Esophagus muscularis mucosa (tissue), 4 donors: ENCODE data around the gene TCEANC2.

ENCODE experiments used
- EP300 ChIP-seq: sonication (generic); formaldehyde crosslinking; IDR thresholded peaks from one replicate; pipeline ENCODE4 v1.6.1; 2017; ENCODE audit warnings: antibody characterized with exemption
- POLR2AphosphoS5 ChIP-seq, 2 donors: sonication (generic); formaldehyde crosslinking; IDR thresholded peaks; one replicate each; pipeline ENCODE4 v1.6.1; 2017; ENCODE audit warnings: antibody characterized with exemption in 2 of 2
- TF ChIP-seq, protein P1 (sequence below), 3 experiments: fragments of 200-600 bp in 2 of 3; fragments of 450-650 bp in 1 of 3; sonication (generic) in 2 of 3; IDR thresholded peaks; one replicate each; pipeline ENCODE4 v1.5.1; 2017 to 2019; ENCODE audit warnings: antibody characterized with exemption in 3 of 3, mild to moderate bottlenecking in 2 of 3, moderate library complexity in 1 of 3

DNA sequence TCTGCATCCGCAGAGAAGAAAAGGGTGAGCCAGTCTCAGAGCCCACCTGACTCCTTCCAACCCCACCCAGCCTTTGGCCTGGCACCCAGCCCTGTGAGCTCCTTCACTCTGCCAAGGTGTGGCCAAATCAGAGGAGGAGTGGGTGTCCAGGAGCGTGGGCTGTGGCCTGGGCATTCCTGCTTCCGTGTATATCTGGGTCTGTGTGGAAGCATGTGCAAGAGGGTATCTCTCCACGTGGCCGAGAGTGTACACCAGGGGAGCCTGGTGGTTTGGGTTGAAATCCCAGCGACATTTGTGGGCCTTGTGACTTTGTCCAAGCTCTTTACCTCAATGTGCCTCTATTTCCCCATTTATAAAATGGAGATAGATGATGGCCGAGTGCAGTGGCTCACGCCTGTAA lies 69.6 kb downstream of the TCEANC2 start:
- TF ChIP-seq POLR2AphosphoS5 (IDR thresholded peaks at IDR 0.05) = no peak
- TF ChIP-seq, protein P1, sequence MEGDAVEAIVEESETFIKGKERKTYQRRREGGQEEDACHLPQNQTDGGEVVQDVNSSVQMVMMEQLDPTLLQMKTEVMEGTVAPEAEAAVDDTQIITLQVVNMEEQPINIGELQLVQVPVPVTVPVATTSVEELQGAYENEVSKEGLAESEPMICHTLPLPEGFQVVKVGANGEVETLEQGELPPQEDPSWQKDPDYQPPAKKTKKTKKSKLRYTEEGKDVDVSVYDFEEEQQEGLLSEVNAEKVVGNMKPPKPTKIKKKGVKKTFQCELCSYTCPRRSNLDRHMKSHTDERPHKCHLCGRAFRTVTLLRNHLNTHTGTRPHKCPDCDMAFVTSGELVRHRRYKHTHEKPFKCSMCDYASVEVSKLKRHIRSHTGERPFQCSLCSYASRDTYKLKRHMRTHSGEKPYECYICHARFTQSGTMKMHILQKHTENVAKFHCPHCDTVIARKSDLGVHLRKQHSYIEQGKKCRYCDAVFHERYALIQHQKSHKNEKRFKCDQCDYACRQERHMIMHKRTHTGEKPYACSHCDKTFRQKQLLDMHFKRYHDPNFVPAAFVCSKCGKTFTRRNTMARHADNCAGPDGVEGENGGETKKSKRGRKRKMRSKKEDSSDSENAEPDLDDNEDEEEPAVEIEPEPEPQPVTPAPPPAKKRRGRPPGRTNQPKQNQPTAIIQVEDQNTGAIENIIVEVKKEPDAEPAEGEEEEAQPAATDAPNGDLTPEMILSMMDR (IDR thresholded peaks at IDR 0.05) = no peak
- no peak for TF ChIP-seq EP300
